SIG-M5 (cell line): ENCODE measurements around the gene GTF2A1.
A peak's percentile ranks its signal among the peaks of the same experiment; 100 is the strongest.
"Not testable (repeated sequence)": the region's sequence is repeated elsewhere in the genome, so short reads cannot be mapped to it uniquely, and the experiment has no call there.

Experiments
- DNase-seq: peaks from one replicate; lab custom pipeline; 2025; lab: John Stamatoyannopoulos, UW

GTF2A1 gene

DNA sequence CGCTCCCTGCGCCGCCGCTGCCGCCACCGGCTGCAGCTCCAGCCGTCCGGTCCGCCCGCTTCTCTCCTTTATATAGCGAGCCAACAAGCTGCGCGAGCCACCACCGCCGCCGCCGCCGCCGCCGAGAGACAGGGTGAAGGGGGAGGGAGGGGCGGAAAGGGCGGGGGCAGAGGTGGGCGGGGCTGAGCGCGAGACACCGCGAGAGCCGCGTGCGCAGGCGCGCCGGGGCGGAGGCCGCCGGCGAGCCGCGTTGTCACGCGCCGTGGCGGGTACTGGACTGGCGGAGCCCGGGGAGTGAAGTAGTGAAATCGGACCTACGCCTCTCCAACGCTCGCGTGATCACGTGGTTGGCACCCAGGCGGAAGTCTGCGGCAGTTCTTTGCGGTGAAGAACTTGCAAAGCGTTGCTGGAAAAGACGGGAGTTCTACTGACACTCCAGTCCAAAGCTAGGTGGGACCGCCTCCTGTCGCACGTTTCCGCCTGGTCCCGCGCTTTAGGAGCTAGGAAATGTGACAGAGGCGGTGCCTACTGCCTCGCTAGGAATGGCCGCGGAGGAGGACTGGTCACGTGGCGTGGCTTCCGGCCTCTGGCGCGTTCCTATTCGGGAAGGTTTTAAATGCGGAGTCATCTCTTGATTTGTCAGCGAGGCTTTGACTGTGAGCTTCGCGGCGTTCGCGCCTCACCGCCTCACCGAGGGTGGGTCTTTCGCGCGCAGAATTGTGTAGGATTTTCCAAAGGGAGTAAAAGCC lies at the start of gene GTF2A1:
Gene GTF2A1, minus strand, starts transcription at position 130 of the 749 bp plus-strand sequence. CDS start 441 bp downstream, outside the sequence.
- DNase-seq: peak; percentile 66

DNA sequence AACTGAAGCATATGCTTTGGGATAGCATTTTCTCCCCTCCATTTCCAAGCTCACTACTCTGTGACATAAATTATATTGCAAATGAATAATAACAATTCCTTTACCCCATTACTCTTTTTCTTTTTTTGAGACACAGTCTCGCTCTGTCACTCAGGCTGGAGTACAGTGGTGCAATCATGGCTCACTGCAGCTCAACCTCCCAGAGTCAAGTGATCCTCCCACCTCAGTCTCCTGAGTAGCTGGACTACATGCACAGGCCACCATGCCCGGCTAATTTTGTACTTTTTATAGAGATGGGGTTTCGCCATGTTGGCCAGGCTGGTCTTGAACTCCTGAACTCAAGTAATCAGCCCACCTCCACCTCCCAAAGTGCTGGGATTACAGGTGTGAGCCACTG lies 49.2 kb upstream of the GTF2A1 start:
- DNase-seq: no peak

DNA sequence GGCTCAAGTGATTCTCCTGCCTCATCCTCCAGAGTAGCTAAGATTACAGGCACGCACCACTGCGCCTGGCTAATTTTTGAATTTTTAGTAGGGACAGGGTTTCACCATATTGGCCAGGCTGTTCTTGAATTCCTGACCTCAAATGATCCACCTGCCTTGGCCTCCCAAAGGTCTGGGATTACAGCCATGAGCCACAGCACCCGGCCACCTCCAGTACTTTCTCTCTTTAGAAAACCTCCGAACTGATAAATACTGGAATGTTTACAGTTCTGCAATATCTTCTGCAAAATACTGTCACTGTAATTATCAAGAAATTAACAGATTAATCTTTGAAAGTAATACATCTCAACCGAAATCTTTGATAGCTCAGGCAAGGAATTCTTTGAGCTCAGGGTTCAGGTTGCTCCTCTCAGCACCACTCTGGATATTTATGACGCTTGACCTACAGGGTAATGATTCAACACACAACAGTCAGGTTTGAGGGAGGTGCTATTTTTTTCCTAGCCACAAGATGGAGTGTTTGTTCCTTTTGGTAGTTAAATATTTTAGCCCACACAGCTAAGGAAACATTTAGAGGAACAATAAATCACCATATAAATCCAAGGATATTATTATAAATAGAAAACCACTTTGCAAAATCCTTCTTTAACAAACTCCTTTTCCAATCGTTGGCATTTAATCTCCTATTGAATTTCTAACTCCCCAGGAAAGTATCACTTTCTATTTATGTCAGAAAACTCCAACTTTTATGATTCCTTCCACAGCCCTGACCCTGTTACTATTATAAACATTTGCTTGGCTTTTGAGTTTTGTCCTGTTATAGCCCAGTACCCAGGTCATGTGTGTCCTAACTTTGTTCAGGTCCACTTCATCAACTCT lies 48.6 kb upstream of the GTF2A1 start:
- no peak for DNase-seq

DNA sequence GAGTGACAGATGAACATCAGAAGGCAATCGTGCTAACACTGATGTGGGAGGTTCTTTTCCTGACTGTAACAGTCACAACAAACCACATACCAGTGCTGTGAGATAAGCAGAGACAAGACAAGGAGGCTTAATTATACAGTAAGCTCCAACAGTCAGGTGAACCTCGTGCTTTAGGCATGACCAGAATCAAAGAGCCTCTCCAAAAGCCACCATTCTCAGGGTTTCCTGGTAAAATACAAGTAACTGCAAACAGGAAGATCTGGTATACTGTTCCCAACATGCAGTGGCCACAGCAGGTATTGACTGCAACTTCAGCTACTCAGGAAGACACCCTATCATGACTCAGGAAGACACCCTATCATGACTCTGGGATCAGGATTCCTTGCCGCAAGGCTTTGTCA lies 47.3 kb upstream of the GTF2A1 start:
- DNase-seq: no peak

DNA sequence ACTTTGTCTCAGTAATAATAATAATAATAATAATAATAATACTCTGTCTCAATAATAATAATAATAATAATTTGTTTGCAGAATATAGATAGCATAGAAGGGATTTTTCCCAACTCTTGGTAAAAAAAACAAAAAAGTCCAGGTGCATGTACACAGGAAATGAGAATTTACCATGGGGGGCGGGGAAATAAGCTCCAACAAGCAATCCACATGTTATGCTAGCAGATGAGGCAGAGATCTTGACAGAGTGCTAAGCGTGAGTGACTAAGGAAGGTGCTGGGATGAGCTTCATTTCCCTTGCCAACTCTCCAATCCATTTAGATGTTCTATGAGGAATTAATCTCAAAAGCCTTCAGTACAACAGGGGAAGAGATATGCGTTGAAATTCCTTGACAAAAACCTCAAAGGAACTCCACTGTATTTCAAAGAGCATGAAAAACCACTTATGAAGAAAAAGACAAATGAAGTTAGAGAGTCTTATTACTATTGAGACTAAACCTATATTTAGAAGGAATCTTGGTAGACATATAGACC lies 44.9 kb upstream of the GTF2A1 start:
- no peak for DNase-seq

DNA sequence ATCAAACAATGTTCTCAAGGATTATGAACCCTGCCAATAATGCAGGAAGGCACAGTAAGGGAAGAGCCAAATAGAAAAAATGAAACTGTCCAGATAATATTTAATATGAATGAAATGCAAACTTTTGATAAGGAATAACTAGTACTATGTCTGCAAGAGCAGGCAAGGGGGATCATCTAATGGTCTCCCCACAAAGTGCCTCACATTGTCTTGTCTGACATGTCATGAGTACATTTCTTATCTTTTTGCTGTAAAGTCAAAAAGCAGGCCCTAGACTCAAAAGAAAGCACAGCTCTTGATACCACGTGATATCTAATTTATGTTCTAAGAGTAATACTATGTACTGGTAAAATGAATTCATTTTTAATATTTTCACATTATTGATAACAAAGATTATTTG lies 43.9 kb upstream of the GTF2A1 start:
- no peak for DNase-seq

- no peak for DNase-seq
Observed at GRCh38 chr14:81263777-81264410, 43.1 kb upstream of the GTF2A1 start.

- DNase-seq: no peak
Observed at GRCh38 chr14:81261176-81261575, 40.4 kb upstream of the GTF2A1 start.

- DNase-seq: no peak
Observed at GRCh38 chr14:81260732-81261131, 40.0 kb upstream of the GTF2A1 start.

- no peak for DNase-seq
Observed at GRCh38 chr14:81256289-81256960, 35.7 kb upstream of the GTF2A1 start.

DNA sequence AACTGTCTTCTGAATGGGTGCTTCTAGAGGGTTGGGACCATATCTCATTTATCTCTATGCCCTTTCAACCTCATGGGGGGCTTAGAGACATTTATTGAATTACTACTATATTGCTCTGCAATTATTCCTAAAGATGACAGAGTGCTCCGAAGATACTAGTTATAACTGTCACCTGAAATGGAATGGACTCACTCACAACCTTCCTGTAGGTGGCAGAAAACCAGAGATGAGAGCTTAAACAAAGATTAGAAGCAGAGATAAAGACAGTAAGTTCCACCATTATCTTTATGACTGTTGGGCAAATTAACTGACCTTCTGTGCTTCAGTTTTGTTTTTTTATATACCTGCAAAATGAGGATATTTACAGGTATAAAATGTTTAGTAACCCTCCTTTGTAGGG lies 31.5 kb upstream of the GTF2A1 start:
- DNase-seq: no peak

DNA sequence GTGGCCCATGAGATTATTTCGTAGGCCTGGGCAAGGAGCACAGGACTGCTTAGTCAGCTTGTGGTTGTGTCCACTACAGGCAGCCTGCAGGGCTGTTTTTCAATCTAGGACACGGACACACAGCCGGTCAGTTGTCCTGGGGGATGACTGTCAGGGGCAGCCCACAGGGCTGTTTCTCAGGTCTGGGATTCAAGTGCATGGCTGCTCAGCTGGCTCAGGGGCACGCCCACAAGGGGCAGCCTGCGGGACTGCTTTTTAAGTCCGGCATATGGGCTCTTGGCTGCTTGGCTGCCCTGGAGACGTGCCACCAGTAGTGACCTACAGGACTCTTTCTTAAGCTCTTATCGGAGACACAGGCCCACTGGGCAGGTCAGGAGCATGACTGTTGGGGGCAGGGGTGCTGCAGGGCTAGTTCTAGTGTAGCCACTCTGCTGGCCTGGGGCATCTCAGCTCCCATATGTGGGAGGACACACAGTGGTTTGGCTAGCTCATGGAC lies 26.6 kb upstream of the GTF2A1 start:
- DNase-seq: no peak

GRCh38 chr14:81246461-81247270 lies 25.9 kb upstream of the GTF2A1 start:
- DNase-seq: no peak

GRCh38 chr14:81245771-81246170 lies 25.0 kb upstream of the GTF2A1 start:
- DNase-seq: no peak

DNA sequence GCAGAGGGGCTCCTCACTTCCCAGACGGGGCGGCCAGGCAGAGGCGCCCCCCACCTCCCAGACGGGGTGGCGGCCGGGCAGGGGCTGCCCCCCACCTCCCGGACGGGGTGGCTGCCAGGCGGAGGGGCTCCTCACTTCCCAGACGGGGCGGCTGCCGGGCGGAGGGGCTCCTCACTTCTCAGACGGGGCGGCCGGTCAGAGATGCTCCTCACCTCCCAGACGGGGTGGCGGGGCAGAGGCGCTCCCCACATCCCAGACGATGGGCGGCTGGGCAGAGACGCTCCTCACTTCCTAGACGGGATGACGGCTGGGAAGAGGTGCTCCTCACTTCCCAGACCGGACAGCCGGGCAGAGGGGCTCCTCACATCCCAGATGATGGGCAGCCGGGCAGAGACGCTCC lies 23.7 kb upstream of the GTF2A1 start:
- DNase-seq: not testable (repeated sequence)

- no peak for DNase-seq
Observed at GRCh38 chr14:81243499-81243898, 22.7 kb upstream of the GTF2A1 start.

DNA sequence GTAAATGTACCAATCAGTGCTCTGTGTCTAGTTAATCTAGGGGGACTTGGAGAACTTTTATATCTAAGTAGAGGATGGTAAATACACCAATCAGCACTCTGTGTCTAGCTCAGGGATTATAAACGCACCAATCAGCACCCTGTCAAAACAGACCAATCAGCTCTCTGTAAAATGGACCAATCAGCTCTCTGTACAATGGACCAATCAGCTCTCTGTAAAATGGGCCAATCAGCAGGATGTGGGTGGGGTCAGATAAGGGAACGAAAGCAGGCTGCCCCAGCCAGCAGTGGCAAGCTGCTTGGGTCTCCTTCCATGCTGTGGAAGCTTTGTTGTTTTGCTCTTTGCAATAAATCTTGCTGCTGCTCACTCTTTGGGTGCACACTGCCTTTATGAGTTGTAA lies 16.1 kb upstream of the GTF2A1 start:
- not testable (repeated sequence) for DNase-seq

DNA sequence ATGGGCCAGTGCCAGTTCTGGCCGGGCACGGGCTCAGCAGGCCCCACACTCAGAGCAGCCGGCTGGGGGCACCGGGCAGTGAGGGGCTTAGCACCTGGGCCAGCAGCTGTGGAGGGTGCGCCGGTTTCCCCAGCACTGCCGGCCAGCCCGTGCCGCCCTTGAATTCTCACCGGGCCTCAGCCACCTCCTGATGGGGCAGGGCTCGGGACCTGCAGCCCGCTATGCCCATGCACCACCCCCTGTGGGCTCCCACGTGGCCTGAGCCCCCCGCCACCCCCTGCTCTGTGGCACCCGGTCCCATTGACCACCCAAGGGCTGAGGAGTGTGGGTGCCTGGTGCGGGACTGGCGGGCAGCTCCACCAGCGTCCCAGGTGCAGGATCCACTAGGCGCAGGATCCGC lies 15.4 kb upstream of the GTF2A1 start:
- no peak for DNase-seq

GRCh38 chr14:81235096-81235495 lies 14.3 kb upstream of the GTF2A1 start:
- DNase-seq: no peak

DNA sequence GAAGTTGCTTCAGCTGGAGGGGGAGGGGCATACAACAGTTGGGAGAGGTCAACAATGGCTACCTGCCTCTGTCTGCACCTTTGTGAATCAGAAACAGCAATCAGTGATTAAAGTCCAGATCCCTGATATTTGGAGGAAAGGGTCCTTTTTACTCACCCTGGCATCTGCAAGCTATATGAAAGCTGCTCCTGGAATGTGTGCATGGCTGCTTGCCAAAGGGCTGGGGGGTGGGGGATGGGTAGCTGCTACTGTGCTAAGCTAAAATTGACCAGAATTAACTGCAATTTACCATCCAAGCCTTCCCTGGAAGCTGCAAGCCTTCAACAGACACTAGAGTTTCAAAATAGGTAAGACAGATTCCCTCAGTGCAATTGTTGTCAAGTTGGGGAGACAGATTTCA lies 13.5 kb upstream of the GTF2A1 start:
- DNase-seq: no peak

DNA sequence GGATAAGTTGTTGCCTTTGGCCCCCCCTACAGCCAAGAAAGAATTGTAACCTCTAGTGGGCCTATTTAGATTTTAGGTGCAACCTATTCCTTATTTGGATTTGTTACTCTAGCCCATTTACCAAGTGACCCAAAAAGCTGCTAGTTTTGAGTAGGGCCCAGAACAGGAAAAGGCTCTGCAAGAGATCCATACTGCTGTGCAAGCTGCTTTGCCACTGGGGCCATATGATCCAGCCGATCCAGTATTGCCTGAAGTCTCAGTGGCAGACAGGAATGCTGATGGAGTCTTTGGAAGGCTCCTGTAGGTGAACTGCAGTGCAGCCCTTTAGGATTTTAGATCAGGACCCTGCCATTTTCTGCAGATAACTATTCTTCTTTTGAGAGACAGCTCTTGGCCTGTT lies 12.9 kb upstream of the GTF2A1 start:
- no peak for DNase-seq
